Panc1 (cell line): ENCODE data around the gene THTPA. TPM values are rescaled to one million over a fixed set of nuclear protein-coding genes. Genes with fewer than 3 reads are reported as not detected.

ENCODE experiments used
- ATAC-seq: fragments of 200-7000 bp; cut with Tn5 transposase; 2 replicates; pipeline ENCODE4 v1.9.1; 2020; ENCODE audit warnings: mild to moderate bottlenecking, moderate library complexity
- BruUV-seq: library from RNA; stranded (reverse); fragments of 400-500 nt; replicated peaks from 2 replicates; lab custom pipeline; 2021; lab: Mats Ljungman, UMichigan
- CTCF ChIA-PET: fragments of 300-600 bp; sonication (Branson Sonifier 250); formaldehyde crosslinking; loops from one replicate; lab custom pipeline; 2022; ENCODE audit warnings: antibody characterized with exemption; lab: Charles Lee
- POLR2A ChIA-PET: fragments of 300-600 bp; sonication (Branson Sonifier 250); formaldehyde crosslinking; loops from one replicate; lab custom pipeline; 2022; ENCODE audit warnings: antibody characterized with exemption; lab: Charles Lee
- DNase-seq: peaks from one replicate; pipeline ENCODE4 v3.0.0-alpha.2; 2010; ENCODE audit warnings: low read depth, low spot score
- H3K27ac ChIP-seq: 2 replicates; pipeline ENCODE4 v1.5.1; 2011; ENCODE audit warnings: mild to moderate bottlenecking, low read length, inconsistent platforms
- H3K27me3 ChIP-seq: fragments of 200-500 bp; sonication (Bioruptor generic); 2 replicates; pipeline ENCODE4 v1.6.0; 2014; ENCODE audit warnings: low read length, inconsistent platforms; ENCODE audit not compliant: control insufficient read depth, insufficient read depth
- H3K36me3 ChIP-seq: fragments of 200-500 bp; sonication (Bioruptor generic); 2 replicates; pipeline ENCODE4 v1.5.1; 2014; ENCODE audit warnings: inconsistent platforms, mild to moderate bottlenecking, low read length, moderate library complexity; ENCODE audit not compliant: control insufficient read depth, insufficient read depth
- H3K4me1 ChIP-seq: 2 replicates; pipeline ENCODE4 v1.5.1; 2011; ENCODE audit warnings: inconsistent platforms, mild to moderate bottlenecking, low read length, moderate library complexity; ENCODE audit not compliant: control insufficient read depth, insufficient read depth
- H3K4me3 ChIP-seq, 2 experiments: 2 replicates each; pipeline ENCODE4 v1.5.1; 2011 to 2012; ENCODE audit warnings: low read depth in 2 of 2, low read length in 2 of 2, mild to moderate bottlenecking in 2 of 2, inconsistent platforms in 1 of 2, moderate library complexity in 1 of 2
- H3K9me3 ChIP-seq: fragments of 200-500 bp; sonication (Bioruptor generic); 2 replicates; pipeline ENCODE4 v1.5.1; 2014; ENCODE audit warnings: low read depth, mild to moderate bottlenecking, inconsistent platforms, low read length, moderate library complexity; ENCODE audit not compliant: control insufficient read depth, insufficient read depth
- CTCF ChIP-seq: fragments of 450-650 bp; IDR thresholded peaks from 2 replicates; pipeline ENCODE4 v1.5.1; 2017; ENCODE audit warnings: mild to moderate bottlenecking
- POLR2AphosphoS5 ChIP-seq: IDR thresholded peaks from 2 replicates; pipeline ENCODE4 v1.6.1; 2012; ENCODE audit warnings: mild to moderate bottlenecking, low read depth, low read length, moderate library complexity
- REST ChIP-seq, 2 experiments: IDR thresholded peaks; 2 replicates each; pipeline ENCODE4 v1.6.1; 2011 to 2012; ENCODE audit warnings: low read depth in 2 of 2, control low read depth in 1 of 2, low read length in 1 of 2, mild to moderate bottlenecking in 1 of 2, moderate library complexity in 1 of 2; ENCODE audit not compliant: insufficient read depth in 1 of 2
- SIN3A ChIP-seq: IDR thresholded peaks from 2 replicates; pipeline ENCODE4 v1.6.1; 2012; ENCODE audit warnings: low read depth, mild to moderate bottlenecking, low read length, moderate library complexity, borderline replicate concordance; ENCODE audit not compliant: insufficient read depth
- TCF7L2 ChIP-seq: IDR thresholded peaks from 2 replicates; pipeline ENCODE4 v1.6.1; 2011; ENCODE audit warnings: mild to moderate bottlenecking, low read depth, low read length, inconsistent platforms
- in situ Hi-C: cut with HindIII; loops from 2 replicates; pipeline ENCODE4 v1.10.0; 2016; ENCODE audit warnings: low sequenced_read_pairs, low pct_unique_long_range_greater_than_20kb
- intact Hi-C: fragments of 100-400 bp; cut with micrococcal nuclease; formaldehyde crosslinking; loops from one replicate; pipeline ENCODE4 v1.10.0; 2022; ENCODE audit not compliant: unreplicated experiment
- total RNA-seq: library from RNA; stranded (reverse); gene quantifications from one replicate; pipeline ENCODE4 v1.2.1, GENCODE V29; 2021; ENCODE audit not compliant: unreplicated experiment

Gene THTPA
- total RNA-seq, 1 experiment from 2014 or later, result 13.3 TPM

- in situ Hi-C loops (no loop called here), intact Hi-C loops (loop anchor here (10.0 kb wide), 1 partner anchor 231 kb away; the partner anchor contains the start of gene PABPN1)
- Histone ChIP-seq H3K4me3 (peak overlapping the region; percentile 75 to 90), H3K4me1 (no peaks in the 10 kb centered on the region), H3K9me3 (no peaks in the 10 kb centered on the region), H3K27ac (peak overlapping the region; percentile 89; the same call in 1 of the 2 replicates), H3K36me3 (peaks cover 8% of the 10 kb centered on the region; the same call in 1 of the 2 replicates), H3K27me3 (no peaks in the 10 kb centered on the region)
- no TSS peak for BruUV-seq
- ATAC-seq (peak; percentile 29), DNase-seq (no peak)
- TF ChIP-seq SIN3A (no peak), CTCF (no peak)
- ChIA-PET POLR2A (interaction anchor here (0.5 to 0.7 kb wide), 4 partner anchors 27 to 958 kb away, joined by 3 to 4 read pairs (median 4); partner anchors contain the start of gene ABHD4), CTCF (no interaction called here)
Measured at GRCh38 chr14:23555533-23555881, 564 bp upstream of the THTPA start.

GRCh38 chr14:23556700-23557440 is 799 bp downstream of the THTPA start:
- H3K9me3 ChIP-seq, result no peaks in the 10 kb centered on the region
- peak overlapping the region; percentile 89 for H3K27ac ChIP-seq
- no peaks in the 10 kb centered on the region for H3K27me3 ChIP-seq
- CTCF ChIA-PET, result interaction anchor here (0.6 kb wide), 1 partner anchor 31 kb away, joined by 10 read pairs; no protein-coding TSS in a partner anchor
- no peak for DNase-seq
- H3K36me3 ChIP-seq, result peaks cover 5% of the 10 kb centered on the region; the same call in 1 of the 2 replicates
- TF ChIP-seq REST (IDR thresholded peaks at IDR 0.05; ENCODE audit: insufficient read depth in 1 of 2, low read depth in 2 of 2, low read length in 1 of 2) (no peak), POLR2AphosphoS5 (0 out of 2 replicates have a peak, but pooled peaks have one; percentile 38)
- POLR2A ChIA-PET, result no interaction called here
- H3K4me1 ChIP-seq, result no peaks in the 10 kb centered on the region
- BruUV-seq, result no TSS peak
- in situ Hi-C loops (no loop called here), intact Hi-C loops (loop anchor here (10.0 kb wide), 1 partner anchor 232 kb away; the partner anchor contains the start of gene PABPN1)
- no peak for ATAC-seq
- H3K4me3 ChIP-seq, result peak overlapping the region; percentile 75 to 90

GRCh38 chr14:23557521-23557920 is 1.4 kb downstream of the THTPA start:
- H3K4me3 ChIP-seq, result peak overlapping the region; percentile 75 to 90; a peak in 3 of 4 replicates
- peak overlapping the region; percentile 42; the same call in 1 of the 2 replicates for H3K27ac ChIP-seq
- DNase-seq (no peak), ATAC-seq (no peak)
- intact Hi-C loops, result loop anchor here (10.0 kb wide), 1 partner anchor 233 kb away; the partner anchor contains the start of gene PABPN1
- H3K36me3 ChIP-seq, result peaks cover 5% of the 10 kb centered on the region; the same call in 1 of the 2 replicates
- no peaks in the 10 kb centered on the region for H3K27me3 ChIP-seq
- CTCF ChIA-PET, result interaction anchor here (0.6 kb wide), 2 partner anchors 32 to 129 kb away, joined by 4 to 10 read pairs; no protein-coding TSS in a partner anchor
- no TSS peak for BruUV-seq
- POLR2A ChIA-PET, result no interaction called here
- no peaks in the 10 kb centered on the region for H3K4me1 ChIP-seq
- TF ChIP-seq CTCF (no peak), SIN3A (no peak), REST (IDR thresholded peaks at IDR 0.05; ENCODE audit: insufficient read depth in 1 of 2, low read depth in 2 of 2, low read length in 1 of 2) (no peak), POLR2AphosphoS5 (no peak), TCF7L2 (no peak)
- H3K9me3 ChIP-seq, result no peaks in the 10 kb centered on the region
- in situ Hi-C loops, result no loop called here
